ENCODE results near the gene UQCC5. TPM values are rescaled to one million over a fixed set of nuclear protein-coding genes. Genes with fewer than 3 reads are reported as not detected.

The UQCC5 gene
- total and polyA plus RNA-seq, 4 donors, result 3.3 to 39.9 (median 6.8) TPM

DNA sequence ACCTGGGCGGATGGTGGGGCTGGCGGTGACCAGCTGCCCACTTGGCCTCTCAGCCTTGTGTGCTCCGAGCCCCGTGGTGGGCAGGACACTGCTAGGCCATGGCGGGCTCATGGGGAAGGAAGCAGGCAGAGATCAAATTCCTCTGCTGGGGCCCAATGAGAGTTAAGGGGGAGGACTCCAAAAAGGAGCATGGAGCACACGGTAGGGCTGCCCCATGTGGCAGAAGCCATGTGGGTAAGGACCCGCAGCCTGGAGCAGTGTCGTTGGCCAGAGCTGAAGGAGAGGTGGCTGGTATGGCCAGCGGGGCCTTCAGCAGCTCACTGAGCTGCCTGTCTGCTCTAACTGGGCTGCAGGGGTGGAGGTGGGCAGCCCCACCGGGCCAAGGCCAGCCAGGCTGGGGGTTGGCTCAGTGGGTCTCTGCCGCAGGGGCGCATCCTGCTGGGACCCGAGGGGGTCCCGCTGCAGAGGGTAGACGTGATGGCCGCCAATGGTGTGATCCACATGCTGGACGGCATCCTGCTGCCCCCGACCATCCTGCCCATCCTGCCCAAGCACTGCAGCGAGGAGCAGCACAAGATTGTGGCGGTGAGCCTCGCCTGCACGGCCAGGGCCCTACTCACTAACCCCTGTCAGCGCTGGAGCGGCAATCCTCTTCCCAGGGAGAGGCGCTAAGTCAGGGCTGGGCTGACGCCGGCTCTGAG, 30.0 kb upstream of the UQCC5 start:
- Histone ChIP-seq H3K27me3 (ENCODE audit: control insufficient read depth in 4 of 4, insufficient read depth in 4 of 4, low read length in 3 of 4) (no peaks in the 10 kb centered on the region), H3K36me3 (ENCODE audit: control insufficient read depth in 4 of 4, insufficient read depth in 3 of 4, low read depth in 1 of 4, low read length in 3 of 4) (no peaks in the 10 kb centered on the region), H3K9me3 (ENCODE audit: control insufficient read depth in 4 of 4, low read length in 3 of 4) (no peaks in the 10 kb centered on the region), H3K27ac (ENCODE audit: low read depth in 1 of 2, low read length in 2 of 2) (no peak overlapping the region), H3K4me3 (ENCODE audit: low read depth in 1 of 3, low read length in 3 of 3) (no peak overlapping the region), H3K9ac (ENCODE audit: low read depth in 1 of 2, low read length in 2 of 2) (no peak overlapping the region), H3K4me1 (ENCODE audit: control insufficient read depth in 4 of 4, insufficient read depth in 4 of 4, low read length in 3 of 4) (no peaks in the 10 kb centered on the region)
- DNase-seq (ENCODE audit: low spot score), result no peak
- TF ChIP-seq, protein P1, sequence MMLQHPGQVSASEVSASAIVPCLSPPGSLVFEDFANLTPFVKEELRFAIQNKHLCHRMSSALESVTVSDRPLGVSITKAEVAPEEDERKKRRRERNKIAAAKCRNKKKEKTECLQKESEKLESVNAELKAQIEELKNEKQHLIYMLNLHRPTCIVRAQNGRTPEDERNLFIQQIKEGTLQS (IDR thresholded peaks at IDR 0.05), result no peak
- no peak for TF ChIP-seq FOXA1 (IDR thresholded peaks at IDR 0.05)
- no peak for TF ChIP-seq HNF4A (conservative IDR thresholded peaks at IDR 0.05)
- TF ChIP-seq MAX (IDR thresholded peaks at IDR 0.05), result no peak
- TF ChIP-seq CTCF (IDR thresholded peaks at IDR 0.05; ENCODE audit: low read depth, low read length, missing input control), result no peak
- no peak for TF ChIP-seq TAF1 (conservative IDR thresholded peaks at IDR 0.05)
- no peak for TF ChIP-seq FOXA2 (IDR thresholded peaks at IDR 0.05)
- TF ChIP-seq JUND (IDR thresholded peaks at IDR 0.05), result no peak
- 86% methylated on average over 27 of the region's 27 CpGs for WGBS

- no peak for DNase-seq (ENCODE audit: low spot score)
- Histone ChIP-seq H3K27me3 (ENCODE audit: control insufficient read depth in 4 of 4, insufficient read depth in 4 of 4, low read length in 3 of 4) (no peaks in the 10 kb centered on the region), H3K27ac (ENCODE audit: low read depth in 1 of 2, low read length in 2 of 2) (no peak overlapping the region), H3K4me1 (ENCODE audit: control insufficient read depth in 4 of 4, insufficient read depth in 4 of 4, low read length in 3 of 4) (no peaks in the 10 kb centered on the region), H3K9ac (ENCODE audit: low read depth in 1 of 2, low read length in 2 of 2) (no peak overlapping the region), H3K36me3 (ENCODE audit: control insufficient read depth in 4 of 4, insufficient read depth in 3 of 4, low read depth in 1 of 4, low read length in 3 of 4) (no peaks in the 10 kb centered on the region), H3K9me3 (ENCODE audit: control insufficient read depth in 4 of 4, low read length in 3 of 4) (no peaks in the 10 kb centered on the region), H3K4me3 (ENCODE audit: low read depth in 1 of 3, low read length in 3 of 3) (no peak overlapping the region)
- WGBS, result 83% methylated on average over 5 of the region's 5 CpGs
- TF ChIP-seq MAX (IDR thresholded peaks at IDR 0.05) (no peak), ZBTB33 (IDR thresholded peaks at IDR 0.05) (no peak), HNF4A (conservative IDR thresholded peaks at IDR 0.05) (no peak), CTCF (IDR thresholded peaks at IDR 0.05; ENCODE audit: low read depth, low read length, missing input control) (no peak), NR2F2 (IDR thresholded peaks at IDR 0.05) (no peak), RAD21 (IDR thresholded peaks at IDR 0.05) (no peak), YY1 (IDR thresholded peaks at IDR 0.05) (no peak), GABPA (IDR thresholded peaks at IDR 0.05 in 1 of 2, conservative IDR thresholded peaks at IDR 0.05 in 1 of 2) (no peak)
Observed at GRCh38 chr3:52507359-52507758, 29.0 kb upstream of the UQCC5 start.

Data from liver (tissue), 9 donors.